Measurements from ENCODE around the gene CPT1A.

CPT1A gene

GRCh38 chr11:68724293-68724692 lies 117.4 kb downstream of the CPT1A start:
- H4K20me1 ChIP-seq (ENCODE audit: insufficient read depth, low read length) = no peaks in the 10 kb centered on the region
- H3K9me2 ChIP-seq (ENCODE audit: low read depth, low read length) = no peaks in the 10 kb centered on the region
- H3K4me3 ChIP-seq (ENCODE audit: low read depth, low read length, poor library complexity, severe bottlenecking) = no peak overlapping the region
- peaks cover 11% of the 10 kb centered on the region; the same call in 1 of the 2 replicates for H3K27me3 ChIP-seq (ENCODE audit: insufficient read depth, low read length)
- H3K4me1 ChIP-seq (ENCODE audit: insufficient read depth, low read length, severe bottlenecking) = no peaks in the 10 kb centered on the region
- no peak for TF ChIP-seq EZH2 (IDR thresholded peaks at IDR 0.05; ENCODE audit: borderline replicate concordance, low read length)
- no peak for TF ChIP-seq CTCF (IDR thresholded peaks at IDR 0.05; ENCODE audit: low read length)
- no peaks in the 10 kb centered on the region for H3K36me3 ChIP-seq (ENCODE audit: insufficient read depth, low read length)
- H3K27ac ChIP-seq (ENCODE audit: low read depth, low read length, poor library complexity, severe bottlenecking) = no peak overlapping the region
- H3K4me2 ChIP-seq (ENCODE audit: low read length) = no peak overlapping the region
- H3K9ac ChIP-seq (ENCODE audit: low read length) = no peak overlapping the region
- no peaks in the 10 kb centered on the region for H3F3A ChIP-seq (ENCODE audit: insufficient read depth, low read length)
- H2AFZ ChIP-seq (ENCODE audit: low read length) = no peak overlapping the region
- no peaks in the 10 kb centered on the region for H3K79me2 ChIP-seq (ENCODE audit: insufficient read depth, low read length)
- H3K9me3 ChIP-seq (ENCODE audit: low read length) = peaks cover 5% of the 10 kb centered on the region; the same call in 1 of the 2 replicates

- H3K27me3 ChIP-seq (ENCODE audit: insufficient read depth, low read length) = peaks cover 10% of the 10 kb centered on the region; the same call in 1 of the 2 replicates
- H3K79me2 ChIP-seq (ENCODE audit: insufficient read depth, low read length) = no peaks in the 10 kb centered on the region
- TF ChIP-seq EZH2 (IDR thresholded peaks at IDR 0.05; ENCODE audit: borderline replicate concordance, low read length) (no peak), CTCF (IDR thresholded peaks at IDR 0.05; ENCODE audit: low read length) (no peak)
- H3K4me3 ChIP-seq (ENCODE audit: low read depth, low read length, poor library complexity, severe bottlenecking) = no peak overlapping the region
- H3K36me3 ChIP-seq (ENCODE audit: insufficient read depth, low read length) = no peaks in the 10 kb centered on the region
- H3K9me3 ChIP-seq (ENCODE audit: low read length) = peaks cover 8% of the 10 kb centered on the region; the same call in 1 of the 2 replicates
- no peak overlapping the region for H3K4me2 ChIP-seq (ENCODE audit: low read length)
- no peak overlapping the region for H3K27ac ChIP-seq (ENCODE audit: low read depth, low read length, poor library complexity, severe bottlenecking)
- H3K9ac ChIP-seq (ENCODE audit: low read length) = no peak overlapping the region
- H3F3A ChIP-seq (ENCODE audit: insufficient read depth, low read length) = no peaks in the 10 kb centered on the region
- H2AFZ ChIP-seq (ENCODE audit: low read length) = no peak overlapping the region
- no peaks in the 10 kb centered on the region for H3K9me2 ChIP-seq (ENCODE audit: low read depth, low read length)
- no peaks in the 10 kb centered on the region for H3K4me1 ChIP-seq (ENCODE audit: insufficient read depth, low read length, severe bottlenecking)
- H4K20me1 ChIP-seq (ENCODE audit: insufficient read depth, low read length) = no peaks in the 10 kb centered on the region
Measured at GRCh38 chr11:68722143-68722542, 119.6 kb downstream of the CPT1A start.

GRCh38 chr11:68721075-68721474 lies 120.6 kb downstream of the CPT1A start:
- Histone ChIP-seq H3K9me2 (ENCODE audit: low read depth, low read length) (no peaks in the 10 kb centered on the region), H2AFZ (ENCODE audit: low read length) (no peak overlapping the region), H3K9ac (ENCODE audit: low read length) (no peak overlapping the region), H3K9me3 (ENCODE audit: low read length) (peaks cover 8% of the 10 kb centered on the region; the same call in 1 of the 2 replicates), H3K27ac (ENCODE audit: low read depth, low read length, poor library complexity, severe bottlenecking) (no peak overlapping the region), H4K20me1 (ENCODE audit: insufficient read depth, low read length) (no peaks in the 10 kb centered on the region), H3K4me2 (ENCODE audit: low read length) (no peak overlapping the region), H3K4me1 (ENCODE audit: insufficient read depth, low read length, severe bottlenecking) (no peaks in the 10 kb centered on the region), H3K27me3 (ENCODE audit: insufficient read depth, low read length) (peaks cover 15% of the 10 kb centered on the region; the same call in 1 of the 2 replicates), H3K36me3 (ENCODE audit: insufficient read depth, low read length) (no peaks in the 10 kb centered on the region; the same call in 1 of the 2 replicates), H3K79me2 (ENCODE audit: insufficient read depth, low read length) (no peaks in the 10 kb centered on the region), H3F3A (ENCODE audit: insufficient read depth, low read length) (no peaks in the 10 kb centered on the region), H3K4me3 (ENCODE audit: low read depth, low read length, poor library complexity, severe bottlenecking) (no peak overlapping the region)
- no peak for TF ChIP-seq CTCF (IDR thresholded peaks at IDR 0.05; ENCODE audit: low read length)
- TF ChIP-seq EZH2 (IDR thresholded peaks at IDR 0.05; ENCODE audit: borderline replicate concordance, low read length) = no peak
